Mucosa of descending colon (tissue), 3 donors: ENCODE results near the gene SAP30BP. TPM values are rescaled to one million over a fixed set of nuclear protein-coding genes. Genes with fewer than 3 reads are reported as not detected.

ENCODE experiments used
- ATAC-seq: fragments of 200-7000 bp; cut with Tn5 transposase; one replicate; pipeline ENCODE4 v1.9.1; 2020; ENCODE audit warnings: mild to moderate bottlenecking, moderate library complexity
- DNase-seq, 3 donors: peaks; one replicate each; pipeline ENCODE4 v3.0.0-alpha.2; 2020
- H3K36me3 ChIP-seq: fragments of 200-600 bp; one replicate; pipeline ENCODE4 v1.8.0; 2021; ENCODE audit warnings: low read depth, mild to moderate bottlenecking
- H3K4me1 ChIP-seq: fragments of 200-600 bp; one replicate; pipeline ENCODE4 v1.8.0; 2021; ENCODE audit warnings: low read depth, mild to moderate bottlenecking
- H3K4me3 ChIP-seq: fragments of 200-600 bp; one replicate; pipeline ENCODE4 v1.8.0; 2021; ENCODE audit warnings: mild to moderate bottlenecking
- H3K9me3 ChIP-seq: fragments of 200-600 bp; one replicate; pipeline ENCODE4 v1.8.0; 2021; ENCODE audit warnings: mild to moderate bottlenecking
- intact Hi-C, 2 donors: fragments of 100-400 bp; cut with DNase I in 1 of 2; cut with micrococcal nuclease in 1 of 2; formaldehyde crosslinking; loops; one replicate each; pipeline versions ENCODE4 v1.11.0 to v1.11.1; 2022; cut with DNase I, micrococcal nuclease
- total RNA-seq, 3 donors: library from RNA; stranded (reverse); fragmentation: NEBNext Ultra II Directional in 2 of 3; extraction: Animal tissue kit (Norgen Biotek cat#: 25700) in 2 of 3; gene quantifications; one replicate each; pipeline versions ENCODE4 v1.2.1 to v1.2.4, GENCODE V29; 2021 to 2023
- TF ChIP-seq, protein P1 (sequence below): fragments of 200-600 bp; IDR thresholded peaks from one replicate; pipeline ENCODE4 v1.8.0; 2022; ENCODE audit warnings: antibody characterized with exemption, mild to moderate bottlenecking
- donor health status: DM: no; HTN: no; CAD: no; lungs with moderate emphysema.
- donor health status: DM: no; HTN: no; CAD: no.
- donor health status: DM: no; HTN: yes; CAD: no.

SAP30BP gene
- total RNA-seq, 3 donors from 2014 or later: 76.5 to 83.8 (median 76.9) TPM

DNA sequence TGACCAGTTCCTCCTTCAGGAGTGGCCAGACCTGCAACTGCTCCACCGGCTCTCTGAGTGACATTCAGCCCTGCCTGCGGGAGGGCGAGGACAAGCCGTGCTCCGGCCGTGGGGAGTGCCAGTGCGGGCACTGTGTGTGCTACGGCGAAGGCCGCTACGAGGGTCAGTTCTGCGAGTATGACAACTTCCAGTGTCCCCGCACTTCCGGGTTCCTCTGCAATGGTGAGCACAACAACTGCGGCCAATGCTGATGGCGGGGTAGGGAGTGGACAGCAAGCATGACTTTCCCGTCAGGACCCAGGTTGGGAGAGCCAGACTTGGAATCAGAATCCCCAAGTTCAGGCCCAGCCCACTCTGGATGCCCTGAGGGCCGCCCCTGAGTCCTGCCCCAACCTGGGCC is 66.3 kb downstream of the SAP30BP start:
- peaks cover 6% of the 10 kb centered on the region for H3K36me3 ChIP-seq
- ATAC-seq (no peak), DNase-seq (no peak)
- peaks cover 10% of the 10 kb centered on the region for H3K4me1 ChIP-seq
- H3K4me3 ChIP-seq: no peak overlapping the region
- intact Hi-C loops: no loop called here
- H3K9me3 ChIP-seq: no peaks in the 10 kb centered on the region
- TF ChIP-seq, protein P1, sequence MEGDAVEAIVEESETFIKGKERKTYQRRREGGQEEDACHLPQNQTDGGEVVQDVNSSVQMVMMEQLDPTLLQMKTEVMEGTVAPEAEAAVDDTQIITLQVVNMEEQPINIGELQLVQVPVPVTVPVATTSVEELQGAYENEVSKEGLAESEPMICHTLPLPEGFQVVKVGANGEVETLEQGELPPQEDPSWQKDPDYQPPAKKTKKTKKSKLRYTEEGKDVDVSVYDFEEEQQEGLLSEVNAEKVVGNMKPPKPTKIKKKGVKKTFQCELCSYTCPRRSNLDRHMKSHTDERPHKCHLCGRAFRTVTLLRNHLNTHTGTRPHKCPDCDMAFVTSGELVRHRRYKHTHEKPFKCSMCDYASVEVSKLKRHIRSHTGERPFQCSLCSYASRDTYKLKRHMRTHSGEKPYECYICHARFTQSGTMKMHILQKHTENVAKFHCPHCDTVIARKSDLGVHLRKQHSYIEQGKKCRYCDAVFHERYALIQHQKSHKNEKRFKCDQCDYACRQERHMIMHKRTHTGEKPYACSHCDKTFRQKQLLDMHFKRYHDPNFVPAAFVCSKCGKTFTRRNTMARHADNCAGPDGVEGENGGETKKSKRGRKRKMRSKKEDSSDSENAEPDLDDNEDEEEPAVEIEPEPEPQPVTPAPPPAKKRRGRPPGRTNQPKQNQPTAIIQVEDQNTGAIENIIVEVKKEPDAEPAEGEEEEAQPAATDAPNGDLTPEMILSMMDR: no peak

DNA sequence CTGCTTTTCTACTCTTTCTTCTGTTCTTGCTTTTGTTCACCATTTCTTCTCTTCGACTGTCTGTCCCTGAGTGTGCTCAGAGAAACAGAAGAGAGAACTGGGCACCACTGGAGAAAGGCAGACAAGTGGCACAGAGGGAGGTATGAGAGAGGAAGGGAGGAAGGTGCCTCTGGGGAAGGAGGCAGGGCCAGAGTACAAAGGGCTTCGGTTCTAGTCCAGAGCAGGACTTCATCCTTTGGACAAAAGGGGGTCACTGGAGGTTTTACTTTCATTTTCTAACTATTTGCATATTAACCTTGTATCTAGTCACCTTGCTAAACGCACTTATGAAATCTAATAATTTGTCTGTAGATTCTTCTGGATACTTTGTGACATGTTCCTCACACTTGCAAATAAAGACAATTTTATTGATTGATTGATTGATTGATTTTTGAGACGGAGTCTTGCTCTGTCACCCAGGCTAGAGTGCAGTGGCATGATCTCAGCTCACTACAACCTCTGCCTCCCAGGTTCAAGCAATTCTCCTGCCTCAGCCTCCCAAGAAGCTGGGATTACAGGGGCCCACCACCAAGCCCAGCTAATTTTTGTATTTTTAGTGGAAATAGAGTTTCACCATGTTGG is 67.6 kb downstream of the SAP30BP start:
- intact Hi-C loops: no loop called here
- TF ChIP-seq, protein P1: no peak
- H3K36me3 ChIP-seq: no peaks in the 10 kb centered on the region
- DNase-seq: no peak
- ATAC-seq: no peak
- H3K4me3 ChIP-seq: no peak overlapping the region
- peaks cover 10% of the 10 kb centered on the region for H3K4me1 ChIP-seq
- H3K9me3 ChIP-seq: no peaks in the 10 kb centered on the region

DNA sequence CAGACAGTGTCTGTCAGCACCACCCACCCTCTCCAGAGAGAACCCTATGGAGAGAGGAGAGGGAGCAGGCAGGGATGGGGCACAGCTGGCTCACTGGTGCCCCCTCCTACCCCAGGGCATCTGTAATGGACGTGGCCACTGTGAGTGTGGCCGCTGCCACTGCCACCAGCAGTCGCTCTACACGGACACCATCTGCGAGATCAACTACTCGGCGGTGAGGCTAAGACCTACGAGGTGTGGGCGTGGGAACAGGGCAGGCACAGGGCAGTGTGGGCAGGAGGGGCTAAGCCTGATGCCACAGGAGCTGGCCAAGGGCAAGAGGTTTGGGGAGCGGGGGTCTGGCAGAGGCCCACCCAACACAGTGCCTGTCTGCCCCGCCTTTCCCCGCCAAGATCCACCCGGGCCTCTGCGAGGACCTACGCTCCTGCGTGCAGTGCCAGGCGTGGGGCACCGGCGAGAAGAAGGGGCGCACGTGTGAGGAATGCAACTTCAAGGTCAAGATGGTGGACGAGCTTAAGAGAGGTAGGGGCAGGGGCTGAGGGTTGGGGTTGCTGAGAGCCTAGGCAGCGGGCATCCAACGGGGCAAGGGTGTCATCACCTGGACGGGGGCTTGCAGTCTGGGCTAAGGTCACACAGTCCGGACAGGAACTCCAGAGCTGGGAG is 69.2 kb downstream of the SAP30BP start:
- no peaks in the 10 kb centered on the region for H3K36me3 ChIP-seq
- H3K4me1 ChIP-seq: peaks cover 10% of the 10 kb centered on the region
- H3K9me3 ChIP-seq: no peaks in the 10 kb centered on the region
- ATAC-seq (no peak), DNase-seq (no peak)
- intact Hi-C loops: no loop called here
- H3K4me3 ChIP-seq: no peak overlapping the region
- TF ChIP-seq, protein P1: no peak

DNA sequence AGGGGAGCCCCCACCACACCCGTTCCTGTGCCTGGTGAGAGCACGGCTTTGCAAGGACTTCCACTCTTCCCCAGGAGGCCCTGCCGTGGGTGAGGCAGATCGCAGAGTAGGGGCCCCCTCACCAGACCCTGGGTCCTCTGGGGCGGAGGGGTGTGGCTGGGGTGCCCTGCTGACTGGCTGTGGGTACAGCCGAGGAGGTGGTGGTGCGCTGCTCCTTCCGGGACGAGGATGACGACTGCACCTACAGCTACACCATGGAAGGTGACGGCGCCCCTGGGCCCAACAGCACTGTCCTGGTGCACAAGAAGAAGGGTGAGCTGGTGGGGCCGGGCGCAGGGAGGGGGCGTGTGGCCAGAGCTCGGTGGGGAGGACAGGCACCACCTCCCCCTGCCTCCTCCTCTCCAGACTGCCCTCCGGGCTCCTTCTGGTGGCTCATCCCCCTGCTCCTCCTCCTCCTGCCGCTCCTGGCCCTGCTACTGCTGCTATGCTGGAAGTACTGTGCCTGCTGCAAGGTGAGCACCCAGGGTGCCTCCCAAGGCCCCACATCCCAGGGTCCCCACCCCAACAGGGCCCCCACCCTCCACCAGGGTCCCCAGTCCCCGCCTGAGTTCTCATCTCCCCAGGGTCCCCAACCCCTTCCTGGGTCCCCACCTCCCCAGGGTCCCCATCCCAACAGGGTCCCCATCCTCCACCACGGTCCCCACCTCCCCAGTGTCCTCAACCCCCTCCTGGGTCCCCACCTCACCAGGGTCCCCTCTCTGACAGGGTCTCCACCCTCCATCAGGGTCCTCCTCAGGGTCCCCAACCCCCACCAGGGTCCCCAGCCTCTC is 70.2 kb downstream of the SAP30BP start:
- ATAC-seq (no peak), DNase-seq (no peak)
- Histone ChIP-seq H3K9me3 (no peaks in the 10 kb centered on the region), H3K4me3 (no peak overlapping the region), H3K36me3 (no peaks in the 10 kb centered on the region), H3K4me1 (peaks cover 6% of the 10 kb centered on the region)
- intact Hi-C loops: no loop called here
- TF ChIP-seq, protein P1: no peak

- DNase-seq: peak in 1 of 3 donors; percentile 64
- TF ChIP-seq, protein P1: no peak
- intact Hi-C loops: no loop called here
- ATAC-seq: peak; percentile 12
- H3K36me3 ChIP-seq: no peaks in the 10 kb centered on the region
- H3K4me1 ChIP-seq: no peaks in the 10 kb centered on the region
- no peak overlapping the region for H3K4me3 ChIP-seq
- H3K9me3 ChIP-seq: no peaks in the 10 kb centered on the region
Measured at GRCh38 chr17:75738218-75738802, 71.2 kb downstream of the SAP30BP start.
